ENCODE data around the gene SCN2A.
"Not testable (repeated sequence)": the region's sequence is repeated elsewhere in the genome, so short reads cannot be mapped to it uniquely, and the experiment has no call there.

The SCN2A gene

GRCh38 chr2:165348441-165348840, 109.2 kb downstream of the SCN2A start:
- DNase-seq: no peak

GRCh38 chr2:165349181-165349580, 110.0 kb downstream of the SCN2A start:
- no peak for DNase-seq

- DNase-seq: no peak
These were observed 118.5 kb downstream of the SCN2A start for GRCh38 chr2:165357758-165358157.

- no peak for DNase-seq
These were observed 122.3 kb downstream of the SCN2A start for GRCh38 chr2:165361514-165361913.

- DNase-seq: no peak
These were observed 130.1 kb downstream of the SCN2A start for GRCh38 chr2:165369131-165369897.

GRCh38 chr2:165369898-165370296, 130.7 kb downstream of the SCN2A start:
- DNase-seq: no peak

- no peak for DNase-seq
These were observed 132.1 kb downstream of the SCN2A start for GRCh38 chr2:165371356-165371755.

GRCh38 chr2:165373278-165374010, 134.2 kb downstream of the SCN2A start:
- DNase-seq: no peak

- DNase-seq: no peak
These were observed 137.4 kb downstream of the SCN2A start for GRCh38 chr2:165376571-165376975.

GRCh38 chr2:165382362-165382761, 143.1 kb downstream of the SCN2A start:
- no peak for DNase-seq

GRCh38 chr2:165390875-165391274, 151.7 kb downstream of the SCN2A start:
- no peak for DNase-seq

- no peak for DNase-seq
These were observed 152.6 kb downstream of the SCN2A start for GRCh38 chr2:165391791-165392190.

- DNase-seq: not testable (repeated sequence)
These were observed 159.4 kb downstream of the SCN2A start for GRCh38 chr2:165398603-165399002.

GRCh38 chr2:165401285-165401852, 162.2 kb downstream of the SCN2A start:
- no peak for DNase-seq

- DNase-seq: no peak
These were observed 162.9 kb downstream of the SCN2A start for GRCh38 chr2:165402162-165402561.

GRCh38 chr2:165406173-165406572, 167.0 kb downstream of the SCN2A start:
- no peak for DNase-seq

GRCh38 chr2:165407466-165407865, 168.3 kb downstream of the SCN2A start:
- DNase-seq: no peak

GRCh38 chr2:165408186-165408585, 169.0 kb downstream of the SCN2A start:
- no peak for DNase-seq

GRCh38 chr2:165410276-165410675, 171.1 kb downstream of the SCN2A start:
- DNase-seq: no peak

- DNase-seq: no peak
These were observed 175.0 kb downstream of the SCN2A start for GRCh38 chr2:165414187-165414586.

GRCh38 chr2:165417009-165417408, 177.8 kb downstream of the SCN2A start:
- no peak for DNase-seq

- no peak for DNase-seq
These were observed 181.0 kb downstream of the SCN2A start for GRCh38 chr2:165420231-165420630.

GRCh38 chr2:165423081-165423480, 183.9 kb downstream of the SCN2A start:
- no peak for DNase-seq

GRCh38 chr2:165425556-165425955, 186.3 kb downstream of the SCN2A start:
- DNase-seq: no peak

All from activated CD4-positive, CD25-positive, alpha-beta regulatory T cell treated with anti-CD3 and anti-CD28 coated beads, Interleukin-2, amount 50 U/mL, for 72 hours (primary cell).